ENCODE results near the gene GPR137B. TPM values are rescaled to one million over a fixed set of nuclear protein-coding genes. Genes with fewer than 3 reads are reported as not detected.
"Not testable (repeated sequence)": the region's sequence is repeated elsewhere in the genome, so short reads cannot be mapped to it uniquely, and the experiment has no call there.

The GPR137B gene
- total RNA-seq, 1 donor from 2014 or later = 4.2 TPM

- intact Hi-C loops (cut with micrococcal nuclease) = loop anchor here (2.0 kb wide), 1 partner anchor 251 kb away; the partner anchor contains the start of gene EDARADD
Measured at GRCh38 chr1:236143104-236143948, 987 bp downstream of the GPR137B start.

- intact Hi-C loops (cut with micrococcal nuclease) = no loop called here
Measured at GRCh38 chr1:236144033-236144432, 1.7 kb downstream of the GPR137B start.

GRCh38 chr1:236144446-236145150, 2.3 kb downstream of the GPR137B start:
- intact Hi-C loops (cut with micrococcal nuclease) = no loop called here

GRCh38 chr1:236147068-236147467, 4.7 kb downstream of the GPR137B start:
- intact Hi-C loops (cut with micrococcal nuclease) = no loop called here

GRCh38 chr1:236147521-236148469, 5.5 kb downstream of the GPR137B start:
- intact Hi-C loops (cut with micrococcal nuclease) = no loop called here

GRCh38 chr1:236148470-236148845, 6.1 kb downstream of the GPR137B start:
- intact Hi-C loops (cut with micrococcal nuclease) = no loop called here

- intact Hi-C loops (cut with micrococcal nuclease) = no loop called here
Measured at GRCh38 chr1:236149003-236149595, 6.8 kb downstream of the GPR137B start.

GRCh38 chr1:236149696-236150228, 7.4 kb downstream of the GPR137B start:
- intact Hi-C loops (cut with micrococcal nuclease) = no loop called here

GRCh38 chr1:236150311-236150955, 8.1 kb downstream of the GPR137B start:
- intact Hi-C loops (cut with micrococcal nuclease) = no loop called here

GRCh38 chr1:236150986-236151385, 8.6 kb downstream of the GPR137B start:
- intact Hi-C loops (cut with micrococcal nuclease) = no loop called here

GRCh38 chr1:236151739-236152424, 9.5 kb downstream of the GPR137B start:
- intact Hi-C loops (cut with micrococcal nuclease) = no loop called here

GRCh38 chr1:236154126-236154525, 11.8 kb downstream of the GPR137B start:
- intact Hi-C loops (cut with micrococcal nuclease) = no loop called here

- intact Hi-C loops (cut with micrococcal nuclease) = no loop called here
Measured at GRCh38 chr1:236154671-236155398, 12.5 kb downstream of the GPR137B start.

GRCh38 chr1:236155399-236155767, 13.0 kb downstream of the GPR137B start:
- intact Hi-C loops (cut with micrococcal nuclease) = no loop called here

- intact Hi-C loops (cut with micrococcal nuclease) = no loop called here
Measured at GRCh38 chr1:236155841-236156503, 13.6 kb downstream of the GPR137B start.

GRCh38 chr1:236156512-236157208, 14.3 kb downstream of the GPR137B start:
- intact Hi-C loops (cut with micrococcal nuclease) = no loop called here

- intact Hi-C loops (cut with micrococcal nuclease) = not testable (repeated sequence)
Measured at GRCh38 chr1:236158072-236158471, 15.7 kb downstream of the GPR137B start.

GRCh38 chr1:236158719-236159118, 16.4 kb downstream of the GPR137B start:
- intact Hi-C loops (cut with micrococcal nuclease) = no loop called here
